Osteoblast (primary cell): ENCODE data around the gene NAP1L5. TPM values are rescaled to one million over a fixed set of nuclear protein-coding genes. Genes with fewer than 3 reads are reported as not detected.

Source experiments
- DNase-seq: peaks from one replicate; pipeline ENCODE4 v3.0.0; 2011; ENCODE audit warnings: low spot score, mixed read lengths; ENCODE audit not compliant: insufficient read length; ENCODE audit errors: missing footprints
- H2AFZ ChIP-seq: 2 replicates; pipeline ENCODE4 v1.6.0; 2011; ENCODE audit warnings: mild to moderate bottlenecking, low read length
- H3K27ac ChIP-seq: 2 replicates; pipeline ENCODE4 v1.5.1; 2011; ENCODE audit warnings: mild to moderate bottlenecking, low read depth, low read length, moderate library complexity
- H3K27me3 ChIP-seq: 2 replicates; pipeline ENCODE4 v1.6.0; 2012; ENCODE audit warnings: mild to moderate bottlenecking, control low read depth, inconsistent platforms, low read length, moderate library complexity; ENCODE audit not compliant: insufficient read depth
- H3K36me3 ChIP-seq: 2 replicates; pipeline ENCODE4 v1.5.1; 2011; ENCODE audit warnings: mild to moderate bottlenecking, low read length, control low read depth, moderate library complexity; ENCODE audit not compliant: insufficient read depth
- H3K4me1 ChIP-seq: 2 replicates; pipeline ENCODE4 v1.5.1; 2011; ENCODE audit warnings: mild to moderate bottlenecking, low read length, control low read depth, moderate library complexity; ENCODE audit not compliant: insufficient read depth
- H3K4me2 ChIP-seq: 2 replicates; pipeline ENCODE4 v1.6.0; 2011; ENCODE audit warnings: mild to moderate bottlenecking, low read length; ENCODE audit not compliant: insufficient read depth
- H3K4me3 ChIP-seq: fragments of 200-600 bp; sonication (generic); 3 replicates; pipeline ENCODE4 v1.5.1; 2012; ENCODE audit warnings: mild to moderate bottlenecking, low read length, inconsistent platforms; ENCODE audit not compliant: insufficient read depth
- H3K79me2 ChIP-seq: 2 replicates; pipeline ENCODE4 v1.6.0; 2012; ENCODE audit warnings: mild to moderate bottlenecking, low read length, control low read depth, inconsistent platforms; ENCODE audit not compliant: insufficient read depth
- H3K9me3 ChIP-seq: 2 replicates; pipeline ENCODE4 v1.5.1; 2011; ENCODE audit warnings: low read depth, low read length, control low read depth
- H4K20me1 ChIP-seq: 2 replicates; pipeline ENCODE4 v1.6.0; 2012; ENCODE audit warnings: mild to moderate bottlenecking, low read length, control low read depth; ENCODE audit not compliant: insufficient read depth
- total RNA-seq: library from RNA; depleted of rRNA; stranded (reverse); fragments of >200 nt; gene quantifications from 2 replicates; pipeline ENCODE4 v1.2.3, GENCODE V29; 2012
- TF ChIP-seq, protein P1 (sequence below): IDR thresholded peaks from 2 replicates; pipeline ENCODE4 v1.5.1; 2011; ENCODE audit warnings: mild to moderate bottlenecking, low read depth, low read length, moderate library complexity; ENCODE audit errors: extremely low read depth

The NAP1L5 gene
- total RNA-seq, 1 donor: 5.1 TPM

DNA sequence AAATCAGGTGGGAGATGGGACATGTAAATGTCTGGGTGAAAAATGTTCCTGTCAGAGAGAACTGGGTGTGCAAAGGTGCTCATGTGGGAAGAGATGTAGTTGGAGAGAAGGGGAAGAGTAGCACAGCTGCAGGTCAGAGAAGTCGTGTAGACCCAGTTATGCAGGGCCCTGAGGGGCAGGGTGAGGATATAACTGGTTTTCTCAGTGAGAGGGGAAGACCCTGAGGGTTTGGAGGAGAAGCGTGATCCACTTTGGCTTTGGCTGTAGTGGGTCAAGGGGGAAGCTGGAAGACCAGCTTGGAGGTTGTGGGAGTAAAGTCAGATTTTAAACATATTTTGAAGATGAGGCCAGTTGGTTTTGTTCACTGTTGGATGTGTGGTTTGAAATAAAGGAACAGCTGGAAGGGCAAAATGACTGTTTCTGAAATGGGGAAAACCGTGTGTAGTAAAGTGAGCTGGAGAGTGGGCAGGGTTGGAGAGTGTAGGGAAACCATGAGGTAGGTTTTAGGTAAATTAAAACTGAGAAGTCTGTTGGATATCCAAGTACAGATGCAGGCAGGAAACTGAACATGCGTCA is 44.2 kb downstream of the NAP1L5 start:
- Histone ChIP-seq H3K79me2 (no peaks in the 10 kb centered on the region), H4K20me1 (no peaks in the 10 kb centered on the region), H3K4me3 (no peak overlapping the region), H3K4me1 (no peaks in the 10 kb centered on the region), H3K4me2 (no peak overlapping the region), H3K27ac (no peak overlapping the region), H2AFZ (no peak overlapping the region), H3K9me3 (no peaks in the 10 kb centered on the region), H3K36me3 (no peaks in the 10 kb centered on the region), H3K27me3 (no peaks in the 10 kb centered on the region)
- TF ChIP-seq, protein P1, sequence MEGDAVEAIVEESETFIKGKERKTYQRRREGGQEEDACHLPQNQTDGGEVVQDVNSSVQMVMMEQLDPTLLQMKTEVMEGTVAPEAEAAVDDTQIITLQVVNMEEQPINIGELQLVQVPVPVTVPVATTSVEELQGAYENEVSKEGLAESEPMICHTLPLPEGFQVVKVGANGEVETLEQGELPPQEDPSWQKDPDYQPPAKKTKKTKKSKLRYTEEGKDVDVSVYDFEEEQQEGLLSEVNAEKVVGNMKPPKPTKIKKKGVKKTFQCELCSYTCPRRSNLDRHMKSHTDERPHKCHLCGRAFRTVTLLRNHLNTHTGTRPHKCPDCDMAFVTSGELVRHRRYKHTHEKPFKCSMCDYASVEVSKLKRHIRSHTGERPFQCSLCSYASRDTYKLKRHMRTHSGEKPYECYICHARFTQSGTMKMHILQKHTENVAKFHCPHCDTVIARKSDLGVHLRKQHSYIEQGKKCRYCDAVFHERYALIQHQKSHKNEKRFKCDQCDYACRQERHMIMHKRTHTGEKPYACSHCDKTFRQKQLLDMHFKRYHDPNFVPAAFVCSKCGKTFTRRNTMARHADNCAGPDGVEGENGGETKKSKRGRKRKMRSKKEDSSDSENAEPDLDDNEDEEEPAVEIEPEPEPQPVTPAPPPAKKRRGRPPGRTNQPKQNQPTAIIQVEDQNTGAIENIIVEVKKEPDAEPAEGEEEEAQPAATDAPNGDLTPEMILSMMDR: no peak
- DNase-seq: no peak

DNA sequence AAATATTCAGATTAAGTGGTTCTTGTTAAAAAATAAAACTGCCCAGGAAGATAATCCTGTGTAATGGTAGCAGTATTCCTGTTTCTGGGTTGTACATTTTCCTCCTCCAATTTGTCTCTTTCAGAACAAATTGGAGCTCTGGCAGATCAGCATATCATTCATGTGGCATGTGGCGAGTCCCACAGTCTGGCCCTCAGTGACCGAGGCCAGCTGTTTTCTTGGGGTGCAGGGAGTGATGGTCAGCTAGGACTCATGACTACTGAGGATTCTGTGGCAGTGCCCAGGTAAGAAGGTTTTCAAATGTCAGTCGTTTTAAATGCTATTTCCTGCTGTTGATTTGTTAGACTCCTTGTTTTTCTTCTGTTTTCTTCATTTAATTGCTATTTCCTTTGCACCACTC is 47.9 kb downstream of the NAP1L5 start:
- Histone ChIP-seq H3K27ac (no peak overlapping the region), H3K4me1 (no peaks in the 10 kb centered on the region), H3K4me2 (no peak overlapping the region), H4K20me1 (no peaks in the 10 kb centered on the region), H3K4me3 (no peak overlapping the region), H3K36me3 (no peaks in the 10 kb centered on the region), H3K9me3 (no peaks in the 10 kb centered on the region), H3K27me3 (no peaks in the 10 kb centered on the region), H2AFZ (no peak overlapping the region), H3K79me2 (peaks cover 3% of the 10 kb centered on the region)
- no peak for DNase-seq
- TF ChIP-seq, protein P1: no peak

DNA sequence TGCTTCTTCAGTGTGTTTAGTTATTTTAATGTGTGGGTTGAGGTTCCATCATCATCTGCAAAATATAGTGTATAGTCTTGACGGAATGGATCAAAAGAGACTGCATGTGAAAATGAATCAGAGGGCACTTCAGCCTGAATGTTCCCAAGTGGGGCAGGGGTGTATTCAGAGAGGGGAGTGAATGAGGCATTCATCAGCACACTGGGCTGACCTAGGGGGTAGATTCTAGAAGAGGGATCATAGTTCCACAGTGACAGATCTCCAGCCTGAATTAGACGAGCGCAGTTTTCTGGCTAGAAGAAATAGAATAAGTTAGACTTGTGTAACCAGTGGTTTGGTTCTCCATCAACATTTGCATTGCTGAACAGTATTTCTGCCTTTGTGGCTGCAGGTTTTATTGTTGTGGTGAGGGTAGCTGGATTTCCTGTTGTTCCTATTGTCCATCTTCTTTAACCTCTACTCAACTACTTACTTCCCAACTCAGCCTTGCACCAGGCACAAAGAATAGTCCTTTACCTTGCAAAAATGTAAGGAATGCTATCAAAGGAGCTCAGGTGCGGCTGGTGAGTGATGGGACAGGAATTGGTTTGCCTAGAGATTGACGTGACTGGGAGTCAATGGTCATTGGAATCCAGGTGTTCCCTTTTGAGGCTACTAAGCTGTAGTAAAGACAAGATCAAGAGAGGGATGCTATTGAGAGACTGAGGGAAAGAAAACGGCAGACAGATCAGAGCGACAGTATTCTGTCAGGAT is 50.9 kb downstream of the NAP1L5 start:
- H3K9me3 ChIP-seq: no peaks in the 10 kb centered on the region
- H3K36me3 ChIP-seq: no peaks in the 10 kb centered on the region
- no peak overlapping the region for H3K27ac ChIP-seq
- DNase-seq: no peak
- no peaks in the 10 kb centered on the region for H3K4me1 ChIP-seq
- peaks cover 3% of the 10 kb centered on the region for H3K79me2 ChIP-seq
- TF ChIP-seq, protein P1: no peak
- H3K4me3 ChIP-seq: no peak overlapping the region
- H4K20me1 ChIP-seq: no peaks in the 10 kb centered on the region
- no peaks in the 10 kb centered on the region for H3K27me3 ChIP-seq
- no peak overlapping the region for H3K4me2 ChIP-seq
- H2AFZ ChIP-seq: no peak overlapping the region

DNA sequence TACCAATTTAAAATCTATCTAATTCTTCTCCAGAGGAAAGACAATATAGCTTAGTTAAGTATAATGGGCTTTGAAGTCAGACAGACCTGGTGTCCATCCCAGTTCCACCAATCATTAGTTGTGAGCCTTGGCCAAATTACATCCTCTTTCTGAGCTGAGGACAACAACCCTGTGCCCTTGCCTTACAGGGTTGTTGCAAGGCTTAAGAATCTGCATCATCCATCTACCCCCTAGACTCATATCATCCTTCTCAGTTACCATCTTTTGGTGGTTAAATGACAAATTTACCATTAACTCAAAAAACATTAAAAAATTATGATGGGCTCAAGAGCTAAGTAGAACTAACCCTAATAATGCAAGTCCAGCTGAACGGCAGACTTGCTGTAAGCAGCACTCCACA is 51.6 kb downstream of the NAP1L5 start:
- Histone ChIP-seq H3K4me2 (no peak overlapping the region), H3K4me1 (no peaks in the 10 kb centered on the region), H3K4me3 (no peak overlapping the region), H2AFZ (no peak overlapping the region), H3K27me3 (no peaks in the 10 kb centered on the region), H3K27ac (no peak overlapping the region), H4K20me1 (no peaks in the 10 kb centered on the region), H3K79me2 (peaks cover 3% of the 10 kb centered on the region), H3K36me3 (no peaks in the 10 kb centered on the region), H3K9me3 (no peaks in the 10 kb centered on the region)
- TF ChIP-seq, protein P1: no peak
- DNase-seq: no peak
